SW 1271 (cell line): ENCODE data around the gene FOSB.

ENCODE experiments used
- DNase-seq, 2 experiments: peaks; one replicate each; lab custom pipeline; 2025; lab: John Stamatoyannopoulos, UW

The FOSB gene

DNA sequence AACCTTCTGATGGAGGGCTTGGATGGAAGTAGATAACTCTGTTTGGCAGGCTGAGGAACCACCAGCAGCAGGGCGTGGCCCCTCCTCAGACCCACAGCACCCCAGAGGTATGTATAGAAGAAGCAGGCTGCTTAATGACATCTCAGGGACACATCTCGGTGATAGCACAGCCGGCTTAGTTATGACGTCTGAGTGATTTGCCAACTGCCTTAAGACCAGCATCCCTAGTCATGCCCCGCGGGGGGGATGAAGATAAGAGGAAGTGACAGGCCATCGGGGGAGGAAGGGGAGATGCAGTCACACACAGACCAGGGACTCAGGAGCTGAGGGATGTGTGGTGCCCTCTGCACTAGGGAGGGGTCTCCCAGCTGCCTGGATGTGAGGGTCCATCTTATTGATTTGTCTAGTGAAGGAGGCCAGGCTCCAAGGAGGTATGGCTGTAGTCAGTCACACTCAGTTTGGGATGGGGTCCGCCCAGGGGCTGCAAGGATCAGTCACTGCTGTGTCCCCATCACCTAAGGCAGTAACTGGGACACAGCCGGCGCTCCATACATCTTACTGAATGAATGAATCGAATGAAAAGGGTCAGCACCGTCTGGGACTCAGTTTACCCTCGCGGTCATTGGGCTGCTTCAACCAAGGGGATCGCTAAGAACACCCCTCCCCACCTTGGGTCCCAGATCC lies 24.9 kb upstream of the FOSB start:
- peak in 1 of 2 experiments; percentile 26 for DNase-seq

DNA sequence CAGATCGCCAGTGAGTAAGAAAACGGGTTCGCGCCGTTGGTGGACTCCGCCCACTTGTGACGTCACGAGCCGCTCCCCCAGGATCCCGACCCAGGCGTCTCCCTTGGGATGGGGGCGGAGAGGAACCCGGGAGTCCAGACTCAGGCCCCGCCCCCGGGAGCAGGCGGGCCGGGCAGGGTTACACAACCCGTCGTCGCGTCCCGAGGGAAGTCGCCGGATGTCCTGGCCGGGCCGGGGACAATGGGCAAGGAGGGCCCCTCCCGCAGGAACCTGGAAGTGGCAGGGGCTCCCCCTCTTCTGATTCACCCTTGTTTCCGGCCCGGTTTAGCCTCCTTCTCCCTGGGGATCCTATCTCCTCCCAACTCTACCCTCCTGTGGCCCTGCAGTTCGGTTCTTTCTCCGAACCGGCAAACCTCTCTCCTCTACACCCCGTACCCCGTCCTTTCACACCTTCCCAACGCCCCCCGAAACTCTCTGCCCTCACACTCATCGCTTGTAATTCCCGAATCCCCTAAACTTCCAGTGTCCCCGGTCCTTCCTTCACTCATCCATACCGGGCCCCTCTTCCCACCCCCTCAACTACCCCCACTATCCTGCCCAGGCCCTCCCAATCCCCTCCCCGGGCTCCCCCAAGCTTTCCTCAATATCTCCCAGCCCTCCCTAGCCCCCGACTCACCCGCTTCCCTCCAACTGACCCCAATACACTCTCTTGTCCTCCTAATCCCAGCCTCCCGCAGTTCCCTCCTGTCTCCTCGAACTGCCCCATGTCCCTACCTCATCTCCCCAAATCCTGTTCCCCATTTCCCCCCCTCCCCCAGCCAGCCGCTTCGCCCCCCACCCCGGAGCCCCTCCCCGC lies 24.1 kb upstream of the FOSB start:
- peak; percentile 79 to 85 for DNase-seq

DNA sequence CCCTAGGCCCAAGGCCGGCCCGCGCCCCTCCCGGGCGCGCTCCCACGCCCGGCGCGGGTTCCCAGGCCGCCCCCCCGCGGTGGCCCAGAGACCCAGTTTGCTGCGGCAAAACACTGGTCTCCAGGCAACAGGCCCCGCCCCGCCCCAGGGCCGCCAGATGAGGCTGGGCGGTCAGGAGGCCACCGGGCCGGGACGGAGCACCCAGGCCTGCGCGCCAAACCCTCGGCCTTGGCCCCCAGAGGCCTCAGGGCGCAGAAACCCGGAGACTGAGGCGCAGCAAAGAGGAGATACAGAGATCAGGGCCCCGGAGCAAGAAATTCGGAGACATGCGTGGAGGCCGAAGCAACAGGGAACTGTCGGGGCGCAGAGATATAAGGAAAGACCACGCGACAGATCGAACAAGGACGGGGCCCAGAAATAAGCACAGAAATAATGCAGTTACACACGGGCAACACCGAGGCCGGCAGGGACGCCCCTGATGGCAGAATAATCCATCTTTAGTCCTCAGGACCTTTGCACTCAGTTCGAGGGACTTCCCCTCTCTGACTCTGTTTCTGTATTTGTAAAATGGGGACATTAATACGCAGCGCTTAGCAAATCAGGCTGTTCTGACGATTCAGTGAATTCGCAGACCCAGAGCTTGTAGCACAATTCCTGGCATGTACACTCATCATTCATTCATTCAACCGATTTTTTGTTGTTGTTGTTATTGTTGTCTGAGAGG lies 23.3 kb upstream of the FOSB start:
- peak in 1 of 2 experiments; percentile 41 for DNase-seq

DNA sequence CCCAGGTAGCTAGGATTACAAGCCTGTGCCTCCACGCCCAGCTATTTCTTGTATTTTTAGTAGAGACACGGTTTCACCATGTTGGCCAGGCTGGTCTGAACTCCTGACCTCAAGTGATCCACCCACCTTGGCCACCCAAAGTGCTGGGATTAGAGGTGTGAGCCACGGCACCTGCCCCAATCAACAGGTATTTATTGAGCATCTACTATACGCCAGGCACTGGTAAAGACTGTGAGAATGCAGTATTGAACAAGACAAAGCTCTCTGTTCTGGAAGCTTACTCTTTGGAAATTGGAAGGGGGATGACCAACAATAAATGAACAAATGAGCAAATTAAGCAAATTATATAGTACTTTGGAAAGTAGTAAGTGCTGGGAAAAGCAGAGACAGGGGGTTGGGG lies 22.7 kb upstream of the FOSB start:
- no peak for DNase-seq

DNA sequence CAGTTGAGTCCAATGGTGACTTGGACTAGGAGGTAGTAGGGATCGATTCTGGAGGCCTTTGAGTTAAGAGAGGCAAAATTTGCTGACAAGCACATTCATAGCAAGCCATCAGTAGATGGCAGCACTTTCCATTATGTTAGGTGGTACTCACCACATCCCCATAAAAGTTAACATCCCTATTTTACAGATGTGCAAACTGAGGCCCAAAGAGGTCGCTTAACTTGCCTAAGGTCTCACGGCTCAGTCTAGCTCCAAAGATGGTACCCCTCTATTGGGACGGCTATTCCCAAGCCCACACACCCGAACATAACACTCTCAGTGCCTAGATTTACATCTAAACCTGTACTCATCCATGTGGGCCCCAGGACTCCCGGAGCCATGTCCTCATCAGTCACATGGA lies 21.5 kb upstream of the FOSB start:
- DNase-seq = peak in 1 of 2 experiments; percentile 36

DNA sequence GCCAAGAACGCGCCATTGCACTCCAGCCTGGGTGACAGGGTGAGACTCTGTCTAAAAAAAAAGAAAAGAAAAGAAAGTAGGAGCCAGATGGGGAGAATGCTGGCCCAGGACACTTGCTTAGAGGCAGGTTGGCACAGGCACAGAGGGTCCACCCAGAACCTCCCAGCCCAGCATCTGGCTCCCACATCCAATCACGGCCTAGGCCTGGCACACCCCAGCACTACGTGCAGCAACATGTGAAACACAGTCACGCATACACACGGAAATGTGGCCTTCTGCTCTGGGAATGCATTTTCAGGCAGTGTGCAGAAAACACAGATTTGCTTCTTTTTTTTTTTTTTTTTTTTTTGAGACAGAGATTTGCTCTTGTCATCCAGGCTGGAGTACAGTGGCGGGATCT lies 20.9 kb upstream of the FOSB start:
- no peak for DNase-seq

DNA sequence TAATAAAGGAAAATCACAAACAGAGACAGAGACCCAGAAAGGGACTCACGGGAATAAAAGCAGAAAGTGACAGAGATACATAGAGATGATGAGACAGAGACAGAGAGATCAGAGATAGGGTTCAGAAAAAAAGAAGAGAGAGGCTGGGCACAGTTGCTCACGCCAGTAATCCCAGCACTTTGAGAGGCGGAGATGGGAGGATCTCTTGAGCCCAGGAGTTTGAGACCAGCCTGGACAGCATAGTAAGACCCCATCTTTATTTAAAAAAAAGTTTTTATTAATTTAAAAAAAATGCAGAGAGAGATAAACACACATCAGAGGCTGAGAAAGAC lies 19.4 kb upstream of the FOSB start:
- DNase-seq = no peak

DNA sequence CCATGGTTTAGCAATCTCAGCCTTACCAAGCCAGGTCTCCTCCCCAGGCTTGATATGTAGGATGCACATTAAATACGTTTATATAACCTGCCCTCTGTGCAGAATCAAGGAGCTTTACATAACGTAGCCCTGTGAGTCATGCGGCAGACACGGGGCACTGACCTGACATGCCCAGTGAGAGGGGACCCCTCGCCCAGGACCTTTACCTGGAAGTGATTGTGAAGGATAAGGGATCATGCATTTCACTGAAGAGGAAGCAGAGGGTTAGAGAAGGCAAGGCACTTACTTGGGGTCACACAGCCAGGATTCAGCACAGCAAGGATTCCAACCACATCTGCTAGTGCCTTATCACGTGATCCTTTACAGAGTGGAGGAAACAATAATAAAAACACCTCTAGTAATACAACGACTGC lies 18.9 kb upstream of the FOSB start:
- DNase-seq = no peak

DNA sequence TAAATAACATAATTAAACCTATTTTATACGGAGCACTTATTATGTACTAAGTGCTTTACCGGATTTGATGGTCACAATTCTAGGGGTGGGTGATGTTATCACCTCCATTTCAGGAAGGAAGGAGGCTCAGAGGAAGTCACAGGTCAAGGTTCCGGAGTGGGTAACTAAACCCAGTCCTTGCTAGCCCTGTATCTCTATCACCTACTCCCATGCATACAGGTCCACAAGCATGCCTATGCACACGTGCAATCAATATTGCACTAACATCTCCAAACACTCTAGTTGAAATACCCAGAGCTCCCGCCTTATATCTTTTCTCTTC lies 17.8 kb upstream of the FOSB start:
- no peak for DNase-seq

DNA sequence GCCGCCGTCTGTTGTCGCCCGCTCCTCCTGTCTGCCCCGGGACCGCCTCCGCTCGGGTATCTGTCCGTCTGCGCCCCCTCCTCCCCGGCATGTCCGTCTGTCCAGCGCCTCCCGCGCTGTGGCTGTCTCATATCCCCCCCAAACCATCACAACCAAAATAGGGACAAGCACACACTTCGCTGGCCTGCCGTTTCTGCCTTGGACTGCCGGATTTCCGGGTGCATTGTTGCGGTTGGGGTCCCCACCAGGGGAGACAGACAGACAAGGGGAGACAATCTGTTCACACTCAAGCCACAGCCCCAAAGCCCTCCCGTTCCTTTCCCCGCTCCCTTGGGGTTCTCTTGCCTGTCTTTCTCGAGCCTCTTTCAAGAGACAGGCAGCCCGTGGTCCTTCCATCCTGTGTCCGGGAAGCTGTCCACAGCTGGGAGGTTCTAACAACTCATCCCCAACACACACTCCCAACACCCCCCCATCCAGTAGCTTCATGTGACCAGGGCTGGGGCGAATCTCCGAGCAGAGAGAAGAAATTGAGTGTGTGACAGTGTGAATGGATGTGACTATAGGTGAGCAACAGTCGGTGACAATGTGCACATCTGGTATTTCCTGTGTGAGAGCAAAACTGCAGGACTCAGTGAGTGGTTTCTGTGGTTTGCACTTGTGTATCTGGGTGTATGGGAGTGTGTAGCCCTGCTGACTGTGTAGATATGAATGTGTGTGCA lies 16.5 kb upstream of the FOSB start:
- no peak for DNase-seq

DNA sequence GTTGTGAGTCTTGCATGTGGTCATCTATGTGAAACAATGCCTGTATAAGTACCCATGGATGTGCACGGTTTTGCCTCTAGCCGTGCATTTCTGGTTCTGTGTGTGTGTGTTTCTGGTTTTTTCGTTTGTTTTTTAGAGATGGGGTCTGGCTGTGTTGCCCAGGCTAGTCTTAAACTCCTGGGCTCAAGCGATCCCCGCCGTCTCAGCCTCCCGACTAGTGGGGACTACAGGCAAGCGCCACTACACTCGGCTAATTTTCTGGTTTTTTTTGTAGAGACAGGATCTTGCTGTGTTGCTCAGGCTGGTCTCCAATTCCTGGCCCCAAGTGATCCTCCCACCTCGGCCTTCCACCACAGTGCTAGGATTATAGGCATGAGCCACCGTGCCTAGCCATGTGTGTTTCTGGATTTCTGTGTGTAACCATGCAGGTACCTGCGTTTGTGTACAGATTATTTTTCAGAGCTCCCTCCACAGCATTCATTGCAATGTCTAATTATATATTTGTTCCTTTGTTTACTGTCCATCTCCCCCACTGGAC lies 15.9 kb upstream of the FOSB start:
- DNase-seq = no peak

DNA sequence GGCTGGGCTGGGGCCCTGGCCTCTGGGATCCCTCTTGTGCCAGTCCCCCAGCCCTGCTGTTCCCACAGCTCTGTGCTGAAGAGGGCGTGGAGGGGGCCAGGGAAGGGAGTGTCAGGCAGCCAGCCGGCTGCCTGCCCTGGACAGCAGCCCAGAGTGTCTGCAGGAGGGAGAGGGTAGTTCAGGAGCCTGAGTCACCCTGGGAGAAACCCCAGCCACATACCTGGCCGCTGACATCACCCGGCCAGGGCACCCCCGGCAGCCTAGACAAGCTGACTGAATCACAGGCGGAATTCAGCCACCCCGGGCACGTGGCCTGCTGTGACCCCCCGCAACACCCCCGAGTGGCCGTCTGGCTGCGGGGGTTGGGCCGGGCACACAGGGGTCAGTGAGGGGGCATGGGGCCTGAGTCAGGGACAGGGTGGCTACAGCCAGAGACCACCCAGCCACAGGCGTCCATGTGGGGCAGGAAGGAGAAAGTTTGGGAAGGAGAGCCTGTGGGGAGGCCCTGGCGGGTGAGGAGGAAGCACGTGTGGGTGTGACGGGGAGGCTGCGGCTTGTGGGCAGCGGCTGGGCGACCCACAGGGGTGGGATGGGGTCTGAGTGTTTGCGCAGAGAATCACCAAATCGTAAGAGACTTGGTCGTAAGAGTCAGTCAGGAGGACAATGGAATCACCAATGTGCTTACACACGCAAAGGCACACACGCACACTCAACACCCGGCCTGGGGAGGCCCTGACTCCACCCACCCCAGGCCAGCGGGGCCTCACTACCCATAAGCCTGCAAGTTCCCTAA lies 11.9 kb upstream of the FOSB start:
- DNase-seq = peak; percentile 92 to 96

DNA sequence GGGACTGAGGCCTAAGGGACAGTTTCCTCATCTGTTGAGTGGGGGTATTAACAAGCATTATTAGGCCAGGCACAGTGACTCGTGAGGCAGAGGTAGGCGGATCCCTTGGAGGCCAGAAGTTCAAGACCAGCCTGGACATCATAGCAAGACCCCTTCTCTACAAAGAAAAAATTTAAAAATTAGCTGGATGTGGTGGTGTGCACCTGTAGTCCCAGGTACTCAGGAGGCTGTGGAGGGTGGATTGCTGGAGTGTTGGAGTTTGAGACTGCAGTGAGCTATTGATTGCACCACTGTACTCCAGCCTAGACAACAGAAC lies 11.3 kb upstream of the FOSB start:
- no peak for DNase-seq

DNA sequence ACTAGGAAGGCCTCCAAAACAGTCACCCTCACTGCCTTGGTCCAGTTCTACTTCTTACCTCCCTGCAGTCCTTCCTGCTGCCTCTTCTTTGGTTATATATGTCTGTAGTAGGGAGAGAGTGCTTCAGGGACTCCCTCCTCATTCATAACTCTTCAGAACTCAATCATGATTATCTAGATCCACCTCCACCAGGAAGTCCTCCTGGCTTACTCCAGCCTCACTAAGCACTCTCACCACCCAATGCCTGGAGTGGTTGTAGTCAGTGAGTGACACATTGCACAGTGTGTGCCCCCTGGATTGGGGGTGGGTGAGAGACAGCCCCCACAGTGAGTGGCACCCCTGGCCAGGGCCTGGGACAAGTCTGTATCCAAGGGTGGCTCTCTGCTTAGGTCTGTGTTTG lies 10.0 kb upstream of the FOSB start:
- no peak for DNase-seq

DNA sequence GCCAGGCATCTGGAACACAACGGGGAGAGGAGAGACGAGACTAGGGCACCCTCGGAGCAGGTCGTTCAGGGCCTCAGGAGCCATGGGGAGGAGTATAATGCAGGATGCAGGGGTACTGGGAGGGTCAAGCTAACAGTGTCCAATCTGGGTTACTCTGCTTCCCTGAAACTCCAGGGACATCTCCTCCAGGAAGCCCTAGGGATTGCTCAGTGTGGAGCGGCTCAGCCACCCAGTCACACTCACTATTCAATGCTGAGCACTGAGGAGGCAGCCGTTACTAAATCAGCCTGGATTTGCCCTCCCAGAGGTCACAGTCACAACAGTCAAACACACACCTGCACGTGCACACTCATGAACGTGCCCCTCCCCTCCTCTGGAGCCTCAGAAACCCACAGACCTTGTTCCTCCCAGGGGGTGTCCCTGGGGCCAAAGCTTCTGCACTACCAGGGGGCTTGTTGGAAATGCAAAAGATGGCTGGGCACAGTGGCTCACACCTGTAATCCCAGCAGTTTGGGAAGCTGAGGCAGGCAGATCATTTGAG lies 6.9 kb upstream of the FOSB start:
- DNase-seq = no peak

DNA sequence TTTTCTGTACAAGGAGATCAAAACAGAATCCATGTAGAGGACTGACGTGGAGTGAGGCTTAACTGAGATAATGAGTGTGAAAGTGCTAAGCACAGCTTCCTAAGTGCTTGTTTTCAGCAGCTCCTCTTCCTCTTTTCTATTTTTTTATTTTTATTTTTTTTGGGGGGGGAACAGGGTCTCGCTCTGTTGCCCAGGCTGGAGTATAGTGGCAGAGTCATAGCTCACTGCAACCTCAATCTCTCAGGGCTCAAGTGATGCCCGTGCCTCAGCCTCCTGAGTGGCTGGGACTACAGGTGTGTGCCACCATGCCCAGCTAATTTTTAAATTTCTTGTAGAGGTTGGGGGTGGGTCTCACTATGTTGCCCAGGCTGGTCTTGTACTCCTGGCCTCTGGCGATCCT lies 5.6 kb upstream of the FOSB start:
- DNase-seq = no peak

DNA sequence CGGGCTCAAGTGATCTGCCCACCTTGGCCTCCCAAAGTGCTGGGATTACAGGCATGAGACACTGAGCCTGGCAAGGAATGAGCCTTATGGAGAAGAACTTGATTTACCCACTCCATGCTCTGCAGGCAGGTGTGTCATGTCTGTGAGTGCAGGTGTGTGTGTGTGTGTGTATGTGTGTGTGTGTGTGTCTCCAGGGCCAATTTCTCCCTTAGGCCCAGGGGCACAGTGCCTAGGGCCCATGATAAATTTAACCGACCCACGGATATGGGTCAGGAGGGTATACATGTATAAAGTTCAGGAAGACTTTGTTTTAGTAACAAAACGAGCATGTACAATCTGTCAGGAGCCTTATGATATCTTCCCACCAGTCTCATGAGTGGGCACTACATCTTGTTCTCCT lies 4.6 kb upstream of the FOSB start:
- no peak for DNase-seq

DNA sequence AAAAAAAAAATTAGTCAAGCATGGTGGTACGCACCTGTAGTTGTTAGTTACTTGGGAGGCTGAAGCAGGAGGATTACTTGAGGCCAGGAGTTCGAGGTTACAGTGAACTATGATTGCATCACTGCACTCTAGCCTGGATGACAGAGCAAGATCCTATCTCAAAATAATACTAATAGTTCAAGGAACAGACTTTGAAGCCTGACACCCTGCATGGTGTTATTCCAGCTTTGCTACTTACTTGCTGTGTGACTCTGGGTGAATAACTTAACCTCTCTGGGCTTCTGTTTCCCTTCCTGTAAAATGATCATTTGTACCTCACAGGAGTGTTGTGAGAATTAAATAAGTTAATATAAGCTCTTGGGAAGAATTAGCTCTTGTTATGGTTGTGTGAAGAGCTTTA lies 3.5 kb upstream of the FOSB start:
- no peak for DNase-seq

DNA sequence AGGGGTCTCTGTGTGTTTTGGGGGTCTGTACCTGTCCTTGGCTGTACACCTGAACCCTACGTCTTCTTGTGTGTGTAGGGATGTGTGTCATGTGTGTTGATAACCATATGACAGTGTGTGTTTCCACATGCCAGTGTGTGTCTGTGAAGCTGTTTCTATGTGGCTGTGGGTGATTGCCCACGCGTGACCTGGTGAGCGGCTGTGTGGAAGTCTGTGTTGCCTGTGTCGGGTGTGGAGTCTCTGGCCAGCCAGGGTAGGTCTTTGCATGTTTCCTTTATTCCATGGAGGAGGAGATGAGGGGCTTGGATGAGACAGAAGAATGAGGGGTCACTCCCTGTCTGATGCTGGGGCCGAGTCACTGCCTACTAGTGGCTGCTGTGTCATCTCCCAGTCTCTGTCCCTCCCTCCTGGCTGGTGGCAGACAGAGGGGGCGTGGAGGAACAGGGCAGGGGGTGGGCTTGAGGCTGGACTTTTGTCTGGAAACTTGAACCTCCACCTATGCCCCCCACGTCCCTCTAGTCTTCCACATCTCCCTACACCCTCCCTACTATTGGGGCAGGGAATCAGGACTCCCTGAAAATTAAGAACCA lies 2.8 kb upstream of the FOSB start:
- no peak for DNase-seq

DNA sequence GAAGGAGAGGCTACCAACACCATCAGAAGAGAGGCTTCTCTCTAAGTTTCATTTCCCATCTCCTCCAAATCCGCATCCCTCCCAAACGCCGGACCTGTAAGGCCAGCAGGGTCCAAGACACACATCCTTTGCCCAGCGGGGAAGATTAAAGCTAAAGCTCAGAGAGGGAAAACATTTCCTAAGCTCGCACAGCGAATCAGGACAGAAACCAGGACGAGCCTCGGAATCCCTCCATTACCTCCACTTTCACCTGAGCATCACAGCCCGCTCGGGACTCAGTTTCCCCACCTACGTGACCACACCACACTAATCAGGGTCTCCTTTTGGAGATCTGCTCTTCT lies 711 bp upstream of the FOSB start:
- DNase-seq = no peak

DNA sequence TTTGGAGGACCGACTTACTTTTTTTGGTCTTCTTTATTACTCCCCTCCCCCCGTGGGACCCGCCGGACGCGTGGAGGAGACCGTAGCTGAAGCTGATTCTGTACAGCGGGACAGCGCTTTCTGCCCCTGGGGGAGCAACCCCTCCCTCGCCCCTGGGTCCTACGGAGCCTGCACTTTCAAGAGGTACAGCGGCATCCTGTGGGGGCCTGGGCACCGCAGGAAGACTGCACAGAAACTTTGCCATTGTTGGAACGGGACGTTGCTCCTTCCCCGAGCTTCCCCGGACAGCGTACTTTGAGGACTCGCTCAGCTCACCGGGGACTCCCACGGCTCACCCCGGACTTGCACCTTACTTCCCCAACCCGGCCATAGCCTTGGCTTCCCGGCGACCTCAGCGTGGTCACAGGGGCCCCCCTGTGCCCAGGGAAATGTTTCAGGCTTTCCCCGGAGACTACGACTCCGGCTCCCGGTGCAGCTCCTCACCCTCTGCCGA lies 409 bp downstream of the FOSB start:
- DNase-seq = no peak
